Forelimb muscle (tissue), 1 donor: Measurements from ENCODE around the gene SPAG7. TPM values are rescaled to one million over a fixed set of nuclear protein-coding genes. Genes with fewer than 3 reads are reported as not detected.

ENCODE experiments used
- DNase-seq: peaks from one replicate; pipeline ENCODE4 v3.0.0-alpha.2; 2013; ENCODE audit warnings: low read depth
- polyA plus RNA-seq: library from polyadenylated mRNA; unstranded; fragments of 120-200 nt; gene quantifications from one replicate; pipeline ENCODE4 v1.2.1, GENCODE V29; 2013; ENCODE audit not compliant: insufficient read length

Gene SPAG7
- polyA plus RNA-seq, 1 donor: 90.2 TPM

DNA sequence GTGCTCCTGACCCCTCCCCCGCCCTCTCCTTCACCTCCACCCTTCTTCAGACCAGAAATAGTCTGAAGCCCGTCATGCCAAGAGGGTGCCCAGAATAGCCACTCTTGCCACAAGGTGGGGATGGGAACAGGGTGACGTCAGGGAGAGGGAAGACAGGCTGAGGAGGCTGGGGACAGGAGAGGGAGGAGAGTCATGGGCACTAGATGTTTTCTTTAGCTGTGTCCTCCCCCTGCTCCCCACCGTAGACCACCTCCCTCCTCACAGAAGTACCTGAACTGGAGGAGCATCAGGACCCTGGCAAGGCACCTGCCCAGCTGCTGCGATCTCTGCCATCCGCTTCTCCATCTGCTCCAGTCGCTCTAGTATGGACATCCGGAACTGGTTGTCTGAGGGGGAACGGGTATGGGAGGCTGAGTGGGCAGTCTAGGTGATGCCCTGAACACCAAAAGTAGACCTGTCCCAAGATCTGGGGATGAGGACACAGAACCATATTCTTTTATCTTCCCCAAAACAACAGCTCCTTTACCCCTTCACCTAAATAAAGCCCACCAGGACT is 6.6 kb upstream of the SPAG7 start:
- DNase-seq: no peak

- DNase-seq: no peak
Observed at GRCh38 chr17:4973256-4974114, 5.9 kb upstream of the SPAG7 start.

DNA sequence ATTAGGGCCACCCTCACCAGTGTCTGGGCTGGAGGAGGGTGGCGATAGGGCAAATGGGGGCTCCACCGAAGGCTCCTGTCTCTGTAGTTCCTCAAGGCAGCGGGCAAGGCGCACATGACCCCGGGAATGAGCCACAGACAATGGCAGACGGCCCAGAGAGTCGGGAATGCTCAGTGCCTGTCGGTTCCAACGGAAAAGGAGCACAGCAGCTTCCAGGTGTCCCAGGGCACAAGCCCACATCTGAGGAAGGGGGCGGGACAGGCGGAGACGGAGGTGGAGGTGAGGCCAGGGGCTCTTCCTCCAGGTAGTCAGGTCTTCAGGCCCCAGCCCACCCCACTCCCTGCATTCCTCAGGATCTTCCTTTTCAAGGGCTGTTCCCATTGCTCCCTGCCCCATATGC is 5.1 kb upstream of the SPAG7 start:
- DNase-seq: no peak

- no peak for DNase-seq
Observed at GRCh38 chr17:4972322-4972721, 4.7 kb upstream of the SPAG7 start.

- DNase-seq: no peak
Observed at GRCh38 chr17:4971826-4972225, 4.2 kb upstream of the SPAG7 start.

DNA sequence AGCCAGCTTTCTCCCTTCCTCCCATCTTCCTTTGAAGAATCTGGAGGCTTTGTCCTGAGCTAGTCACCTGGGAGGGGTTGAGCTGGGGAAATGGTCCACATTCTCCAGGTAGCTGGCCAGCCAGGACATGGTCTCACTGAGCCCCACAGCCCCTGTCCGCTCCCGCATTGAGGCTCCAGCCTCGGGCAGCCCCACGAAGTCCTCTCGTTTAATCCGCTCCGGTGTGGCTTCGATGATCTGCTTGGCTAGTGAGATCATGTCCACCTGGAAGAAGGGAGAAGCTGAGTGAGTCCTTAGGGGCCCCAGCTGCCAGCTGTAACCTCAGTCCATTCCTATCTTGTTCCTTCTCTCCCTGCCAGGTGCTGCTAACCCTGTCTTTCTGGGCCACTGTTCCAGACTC is 2.7 kb upstream of the SPAG7 start:
- DNase-seq: no peak

- DNase-seq: no peak
Observed at GRCh38 chr17:4969551-4970173, 2.0 kb upstream of the SPAG7 start.

DNA sequence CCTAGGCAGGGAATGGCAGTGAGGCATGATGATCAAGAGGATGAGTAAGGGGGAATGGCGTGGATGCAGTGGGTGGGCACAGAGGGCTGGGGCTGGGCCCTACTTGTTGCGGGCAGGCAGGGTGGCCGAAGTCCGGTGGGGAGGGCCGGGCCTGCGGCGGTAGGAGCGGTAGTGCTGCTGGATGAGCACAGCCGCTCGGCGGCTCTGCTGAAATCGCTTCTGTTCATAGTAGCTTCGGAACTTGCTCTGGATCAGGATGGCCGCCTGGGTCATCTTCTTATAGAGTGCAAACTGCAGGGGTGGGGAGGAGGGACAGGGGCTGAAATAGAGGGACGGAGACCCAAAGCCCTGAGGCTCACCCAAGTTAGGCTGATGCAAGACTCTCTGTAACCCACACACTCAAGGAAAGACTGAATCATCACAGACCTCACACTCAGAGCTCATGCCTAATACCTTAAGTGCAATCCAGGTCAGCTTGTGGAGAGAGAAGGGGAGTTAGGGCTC is 1.5 kb upstream of the SPAG7 start:
- DNase-seq: no peak

DNA sequence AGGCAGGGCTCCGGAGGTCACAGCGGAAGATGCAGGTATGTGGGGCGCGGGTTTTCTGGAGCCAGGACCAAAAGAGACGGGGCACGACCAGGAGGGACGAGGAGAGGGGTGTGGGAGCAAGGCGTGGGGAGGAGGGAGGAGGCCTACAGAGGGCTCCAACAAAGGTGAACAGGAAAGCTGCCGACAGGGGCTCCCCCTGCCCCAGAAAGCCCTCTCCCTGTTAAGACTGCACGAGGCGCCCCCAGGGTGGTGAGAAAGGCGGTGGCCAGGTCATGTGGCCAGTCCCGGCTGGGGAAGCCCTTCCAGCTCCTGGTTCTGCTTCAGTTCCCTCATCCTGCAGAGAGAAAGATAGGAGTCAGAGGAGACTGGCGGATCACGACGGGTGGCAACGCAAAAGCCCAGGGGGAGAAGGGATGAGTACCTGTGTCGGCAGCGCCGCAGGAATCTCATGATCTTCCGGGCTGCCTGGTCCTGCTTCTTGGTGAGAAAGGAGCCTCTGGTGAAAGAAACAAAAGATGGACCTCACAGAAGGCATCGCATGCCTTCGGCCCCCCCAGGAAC is 949 bp upstream of the SPAG7 start:
- DNase-seq: no peak

- DNase-seq: peak; percentile 98
Observed at GRCh38 chr17:4966844-4967538, 626 bp downstream of the SPAG7 start.

GRCh38 chr17:4965311-4965986 is 2.2 kb downstream of the SPAG7 start:
- DNase-seq: no peak

- no peak for DNase-seq
Observed at GRCh38 chr17:4960279-4960922, 7.2 kb downstream of the SPAG7 start.

DNA sequence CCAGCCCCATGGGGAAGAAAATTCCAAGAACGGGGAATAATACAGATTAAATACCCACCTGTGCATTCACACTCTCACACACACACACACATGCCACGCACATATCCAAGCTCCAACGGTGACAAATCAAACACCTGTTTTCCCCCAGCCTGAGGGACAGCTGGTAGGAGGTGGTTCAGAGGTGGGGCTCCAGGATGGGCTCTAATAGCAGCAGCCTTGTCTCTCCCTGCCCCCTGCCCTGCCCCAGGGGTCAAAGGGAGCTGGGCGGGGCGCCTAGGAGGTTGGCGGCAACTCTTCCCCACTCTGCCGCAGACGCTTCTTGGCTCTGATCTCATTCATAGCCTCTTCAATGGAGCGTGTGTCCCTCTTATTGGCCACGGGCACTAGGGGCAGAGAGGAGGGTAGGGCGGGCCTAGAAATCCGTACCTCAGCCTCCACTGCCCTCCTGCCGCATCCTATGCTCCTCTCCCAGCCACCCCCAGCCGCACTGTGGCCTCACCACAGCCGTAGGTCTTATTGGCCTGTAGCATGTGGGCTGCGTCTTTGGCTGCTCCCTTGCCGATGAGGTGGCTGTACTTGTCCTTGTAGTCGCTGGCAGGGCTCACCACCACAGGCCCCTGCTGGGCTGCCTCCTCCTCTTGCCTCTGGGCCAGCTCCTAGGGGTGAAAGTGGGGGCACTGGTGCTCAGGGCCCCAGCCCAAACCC is 8.2 kb downstream of the SPAG7 start:
- no peak for DNase-seq

GRCh38 chr17:4958102-4958501 is 9.5 kb downstream of the SPAG7 start:
- no peak for DNase-seq

GRCh38 chr17:4956493-4957061 is 11.0 kb downstream of the SPAG7 start:
- no peak for DNase-seq

GRCh38 chr17:4955091-4955490 is 12.5 kb downstream of the SPAG7 start:
- no peak for DNase-seq

- no peak for DNase-seq
Observed at GRCh38 chr17:4953451-4953961, 14.1 kb downstream of the SPAG7 start.

GRCh38 chr17:4951486-4951885 is 16.1 kb downstream of the SPAG7 start:
- no peak for DNase-seq

DNA sequence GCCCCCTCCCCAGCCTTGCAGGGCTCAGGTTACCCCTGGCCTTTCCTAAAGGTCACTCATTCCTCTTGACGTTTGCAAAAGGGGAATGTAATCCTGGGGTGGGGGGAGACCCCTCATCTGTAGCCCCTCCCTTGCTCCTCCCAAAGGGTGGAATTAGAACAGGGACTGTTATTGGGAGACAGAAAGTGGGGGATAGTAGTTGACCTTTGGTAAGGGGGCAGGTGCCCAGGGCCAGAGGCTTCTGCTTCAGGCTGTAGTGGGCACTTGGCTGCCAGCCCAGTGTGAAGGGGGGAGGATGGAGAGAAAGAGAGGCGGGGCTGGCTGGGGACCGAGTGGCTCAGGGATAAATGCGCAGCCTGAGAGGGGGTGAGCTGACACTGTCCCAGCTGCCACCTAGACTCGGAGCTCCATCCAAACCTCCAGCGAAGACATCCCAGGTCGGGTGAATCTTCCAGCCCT is 16.8 kb downstream of the SPAG7 start, which contains the start of gene ENO3:
Gene ENO3 (plus strand): TSS at position 374 of the 459 bp plus-strand sequence. CDS start 711 bp downstream, outside the sequence.
- DNase-seq: no peak
